ENCODE data around the gene EML6.
"Not testable (repeated sequence)": the region's sequence is repeated elsewhere in the genome, so short reads cannot be mapped to it uniquely, and the experiment has no call there.

The EML6 gene

DNA sequence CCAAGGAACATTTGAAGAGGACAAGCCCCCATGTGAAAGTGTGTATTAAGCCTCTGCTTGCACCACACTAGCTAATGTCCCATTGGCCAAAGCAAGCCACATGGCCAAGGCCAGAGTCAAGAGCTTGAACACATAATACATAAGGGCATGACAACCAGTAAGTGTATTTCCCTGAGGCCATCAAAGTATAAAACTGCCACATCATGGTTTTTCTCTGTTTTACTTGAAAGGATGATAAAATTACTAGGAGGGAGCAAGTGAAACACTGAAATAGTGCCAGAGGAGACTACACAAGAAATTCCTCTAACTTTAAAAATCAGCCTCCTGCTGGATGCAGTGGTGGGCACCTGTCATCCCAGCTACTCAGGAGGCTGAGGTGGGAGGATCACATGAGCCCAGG is 30.9 kb upstream of the EML6 start:
- no peak for TF ChIP-seq EZH2phosphoT487 (IDR thresholded peaks at IDR 0.05; ENCODE audit: low read depth)
- TF ChIP-seq, protein P1, sequence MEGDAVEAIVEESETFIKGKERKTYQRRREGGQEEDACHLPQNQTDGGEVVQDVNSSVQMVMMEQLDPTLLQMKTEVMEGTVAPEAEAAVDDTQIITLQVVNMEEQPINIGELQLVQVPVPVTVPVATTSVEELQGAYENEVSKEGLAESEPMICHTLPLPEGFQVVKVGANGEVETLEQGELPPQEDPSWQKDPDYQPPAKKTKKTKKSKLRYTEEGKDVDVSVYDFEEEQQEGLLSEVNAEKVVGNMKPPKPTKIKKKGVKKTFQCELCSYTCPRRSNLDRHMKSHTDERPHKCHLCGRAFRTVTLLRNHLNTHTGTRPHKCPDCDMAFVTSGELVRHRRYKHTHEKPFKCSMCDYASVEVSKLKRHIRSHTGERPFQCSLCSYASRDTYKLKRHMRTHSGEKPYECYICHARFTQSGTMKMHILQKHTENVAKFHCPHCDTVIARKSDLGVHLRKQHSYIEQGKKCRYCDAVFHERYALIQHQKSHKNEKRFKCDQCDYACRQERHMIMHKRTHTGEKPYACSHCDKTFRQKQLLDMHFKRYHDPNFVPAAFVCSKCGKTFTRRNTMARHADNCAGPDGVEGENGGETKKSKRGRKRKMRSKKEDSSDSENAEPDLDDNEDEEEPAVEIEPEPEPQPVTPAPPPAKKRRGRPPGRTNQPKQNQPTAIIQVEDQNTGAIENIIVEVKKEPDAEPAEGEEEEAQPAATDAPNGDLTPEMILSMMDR (IDR thresholded peaks at IDR 0.05; ENCODE audit: low read depth, low read length): no peak

DNA sequence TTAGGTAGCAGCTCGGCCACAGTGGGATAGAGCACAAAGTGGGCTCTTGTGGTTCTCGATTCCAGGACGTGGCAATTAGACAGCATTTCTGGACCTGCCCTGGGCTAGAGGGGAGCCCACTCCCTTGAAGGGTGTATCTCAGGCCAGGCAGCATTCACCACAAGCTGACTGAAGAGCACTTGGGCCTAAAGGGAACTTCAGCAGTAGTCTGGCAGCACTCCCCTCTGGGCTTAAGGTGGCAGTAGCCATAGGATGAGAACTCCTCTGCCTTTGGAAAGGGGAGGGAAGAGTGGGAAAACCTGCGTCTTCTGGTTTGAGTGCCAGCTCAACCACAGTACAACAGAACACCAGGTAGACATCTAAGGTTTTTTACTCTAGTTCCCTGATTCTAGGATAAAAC is 28.1 kb upstream of the EML6 start:
- TF ChIP-seq, protein P1 (IDR thresholded peaks at IDR 0.05; ENCODE audit: low read depth, low read length): no peak
- no peak for TF ChIP-seq EZH2phosphoT487 (IDR thresholded peaks at IDR 0.05; ENCODE audit: low read depth)
- H3K27ac ChIP-seq (ENCODE audit: low read length): no peak overlapping the region
- H3K4me1 ChIP-seq (ENCODE audit: low read length): no peaks in the 10 kb centered on the region
- no peaks in the 10 kb centered on the region for H3K36me3 ChIP-seq (replicated peaks; ENCODE audit: low read depth, low read length)
- H2AFZ ChIP-seq (ENCODE audit: low read depth, low read length): no peak overlapping the region
- H3K4me2 ChIP-seq (ENCODE audit: low read length): no peak overlapping the region
- H4K20me1 ChIP-seq (ENCODE audit: insufficient read depth, low read length): no peaks in the 10 kb centered on the region
- peaks cover 12% of the 10 kb centered on the region for H3K27me3 ChIP-seq (ENCODE audit: low read depth, low read length)
- no peak overlapping the region for H3K9ac ChIP-seq (ENCODE audit: low read length)
- H3K4me3 ChIP-seq (ENCODE audit: low read length): no peak overlapping the region
- H3K79me2 ChIP-seq (ENCODE audit: low read length): no peaks in the 10 kb centered on the region
- no peaks in the 10 kb centered on the region for H3K9me3 ChIP-seq (ENCODE audit: insufficient read depth, low read length)

More for the DNA sequence above, 30.9 kb upstream of the EML6 start:
- peaks cover 37% of the 10 kb centered on the region for H3K27me3 ChIP-seq (ENCODE audit: low read depth, low read length)
- H3K9me3 ChIP-seq (ENCODE audit: insufficient read depth, low read length): no peaks in the 10 kb centered on the region
- H3K79me2 ChIP-seq (ENCODE audit: low read length): no peaks in the 10 kb centered on the region
- no peak overlapping the region for H3K27ac ChIP-seq (ENCODE audit: low read length)
- H2AFZ ChIP-seq (ENCODE audit: low read depth, low read length): no peak overlapping the region
- no peak overlapping the region for H3K9ac ChIP-seq (ENCODE audit: low read length)
- no peak overlapping the region for H3K4me2 ChIP-seq (ENCODE audit: low read length)
- no peaks in the 10 kb centered on the region for H3K36me3 ChIP-seq (replicated peaks; ENCODE audit: low read depth, low read length)
- H4K20me1 ChIP-seq (ENCODE audit: insufficient read depth, low read length): no peaks in the 10 kb centered on the region
- H3K4me3 ChIP-seq (ENCODE audit: low read length): no peak overlapping the region
- no peaks in the 10 kb centered on the region for H3K4me1 ChIP-seq (ENCODE audit: low read length)

DNA sequence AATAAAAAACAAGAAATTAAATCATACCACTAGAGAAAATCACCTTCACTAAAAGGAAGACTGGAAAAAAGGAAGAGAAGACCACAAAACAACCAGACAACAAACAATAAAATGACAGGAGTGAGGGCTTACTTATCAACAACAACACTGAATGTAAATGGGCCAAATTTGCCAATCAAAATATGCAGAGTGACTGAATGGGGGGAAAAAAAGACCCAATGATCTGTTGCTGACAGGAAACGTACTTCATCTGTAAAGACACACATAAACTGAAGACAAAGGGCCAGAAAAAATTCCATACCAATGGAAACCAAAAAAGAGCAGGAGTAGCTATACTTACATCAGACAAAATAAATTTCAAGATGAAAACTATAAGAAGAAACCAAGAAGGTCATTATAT is 25.5 kb upstream of the EML6 start:
- Histone ChIP-seq H3K79me2 (ENCODE audit: low read length) (no peaks in the 10 kb centered on the region), H3K27ac (ENCODE audit: low read length) (no peak overlapping the region), H3K27me3 (ENCODE audit: low read depth, low read length) (peaks cover 12% of the 10 kb centered on the region; the same call in 1 of the 2 replicates), H3K9me3 (ENCODE audit: insufficient read depth, low read length) (no peaks in the 10 kb centered on the region), H3K4me2 (ENCODE audit: low read length) (no peak overlapping the region), H3K4me3 (ENCODE audit: low read length) (no peak overlapping the region), H3K9ac (ENCODE audit: low read length) (no peak overlapping the region), H3K4me1 (ENCODE audit: low read length) (no peaks in the 10 kb centered on the region), H2AFZ (ENCODE audit: low read depth, low read length) (no peak overlapping the region), H3K36me3 (replicated peaks; ENCODE audit: low read depth, low read length) (no peaks in the 10 kb centered on the region), H4K20me1 (ENCODE audit: insufficient read depth, low read length) (no peaks in the 10 kb centered on the region)
- TF ChIP-seq, protein P1 (IDR thresholded peaks at IDR 0.05; ENCODE audit: low read depth, low read length): no peak
- no peak for TF ChIP-seq EZH2phosphoT487 (IDR thresholded peaks at IDR 0.05; ENCODE audit: low read depth)

DNA sequence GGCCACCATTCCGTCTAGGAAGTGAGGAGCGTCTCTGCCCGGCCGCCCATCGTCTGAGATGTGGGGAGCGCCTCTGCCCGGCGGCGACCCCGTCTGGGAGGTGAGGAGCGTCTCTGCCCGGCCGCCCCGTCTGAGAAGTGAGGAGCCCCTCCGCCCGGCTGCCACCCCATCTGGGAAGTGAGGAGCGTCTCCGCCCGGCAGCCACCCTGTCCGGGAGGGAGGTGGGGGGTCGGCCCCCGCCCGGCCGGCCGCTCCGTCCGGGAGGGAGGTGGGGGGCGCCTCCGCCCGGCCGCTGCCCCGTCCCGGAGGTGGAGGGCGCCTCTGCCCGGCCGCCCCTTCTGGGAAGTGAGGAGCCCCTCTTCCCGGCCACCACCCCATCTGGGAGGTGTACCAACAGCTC is 24.5 kb upstream of the EML6 start:
- H3K9ac ChIP-seq (ENCODE audit: low read length); H3K27ac ChIP-seq (ENCODE audit: low read length); H3K4me1 ChIP-seq (ENCODE audit: low read length); H3K79me2 ChIP-seq (ENCODE audit: low read length); H2AFZ ChIP-seq (ENCODE audit: low read depth, low read length); H3K36me3 ChIP-seq (replicated peaks; ENCODE audit: low read depth, low read length); H3K4me2 ChIP-seq (ENCODE audit: low read length); H3K4me3 ChIP-seq (ENCODE audit: low read length); H4K20me1 ChIP-seq (ENCODE audit: insufficient read depth, low read length); H3K9me3 ChIP-seq (ENCODE audit: insufficient read depth, low read length): not testable (repeated sequence)
- H3K27me3 ChIP-seq (ENCODE audit: low read depth, low read length): peaks cover 12% of the 10 kb centered on the region; the same call in 1 of the 2 replicates

DNA sequence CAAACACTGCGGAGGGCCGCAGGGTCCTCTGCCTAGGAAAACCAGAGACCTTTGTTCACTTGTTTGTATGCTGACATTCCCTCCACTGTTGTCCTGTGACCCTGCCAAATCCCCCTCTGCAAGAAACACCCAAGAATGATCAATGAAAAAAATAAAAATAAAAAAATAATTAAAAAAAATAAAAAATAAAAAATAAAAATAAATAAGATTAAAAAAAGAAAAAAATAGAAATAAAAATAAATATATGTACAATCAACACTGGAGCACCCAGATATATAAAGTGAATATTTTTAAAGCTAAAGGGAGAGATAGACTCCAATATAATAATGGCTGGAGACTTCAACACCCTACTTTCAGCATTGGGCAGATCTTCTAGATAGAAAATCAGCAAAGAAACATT is 23.8 kb upstream of the EML6 start:
- no peak overlapping the region for H3K27ac ChIP-seq (ENCODE audit: low read length)
- TF ChIP-seq EZH2phosphoT487 (IDR thresholded peaks at IDR 0.05; ENCODE audit: low read depth): no peak
- TF ChIP-seq, protein P1 (IDR thresholded peaks at IDR 0.05; ENCODE audit: low read depth, low read length): no peak
- no peak overlapping the region for H3K4me3 ChIP-seq (ENCODE audit: low read length)
- no peaks in the 10 kb centered on the region for H4K20me1 ChIP-seq (ENCODE audit: insufficient read depth, low read length)
- no peaks in the 10 kb centered on the region for H3K36me3 ChIP-seq (replicated peaks; ENCODE audit: low read depth, low read length)
- H3K9ac ChIP-seq (ENCODE audit: low read length): no peak overlapping the region
- H3K4me1 ChIP-seq (ENCODE audit: low read length): no peaks in the 10 kb centered on the region
- H3K79me2 ChIP-seq (ENCODE audit: low read length): no peaks in the 10 kb centered on the region
- H3K4me2 ChIP-seq (ENCODE audit: low read length): no peak overlapping the region
- H3K9me3 ChIP-seq (ENCODE audit: insufficient read depth, low read length): no peaks in the 10 kb centered on the region
- no peak overlapping the region for H2AFZ ChIP-seq (ENCODE audit: low read depth, low read length)
- peaks cover 12% of the 10 kb centered on the region; the same call in 1 of the 2 replicates for H3K27me3 ChIP-seq (ENCODE audit: low read depth, low read length)
